ENCODE data around the gene HCFC1.

DNA sequence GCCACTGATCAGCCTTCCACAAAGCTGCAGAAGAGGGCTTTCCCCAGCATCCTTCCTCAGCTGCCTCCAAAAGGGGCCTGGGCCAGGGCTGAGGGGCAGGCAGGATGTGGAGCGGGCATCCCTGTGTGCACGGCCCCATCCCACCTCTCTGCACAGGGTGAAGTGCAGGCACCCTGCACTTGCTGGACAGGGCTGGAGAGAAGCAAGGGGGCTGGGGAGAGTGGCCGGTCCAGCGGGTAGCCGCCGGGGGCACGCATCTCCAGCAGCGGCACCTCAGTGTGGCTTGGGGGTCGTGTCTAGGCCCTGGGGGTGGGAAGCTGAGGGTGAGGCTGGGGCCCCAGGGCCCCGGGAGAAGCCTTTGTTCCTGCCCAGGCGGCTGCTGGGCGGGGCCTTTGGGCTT is 64.2 kb downstream of the HCFC1 start:
- TF ChIP-seq, protein P1, sequence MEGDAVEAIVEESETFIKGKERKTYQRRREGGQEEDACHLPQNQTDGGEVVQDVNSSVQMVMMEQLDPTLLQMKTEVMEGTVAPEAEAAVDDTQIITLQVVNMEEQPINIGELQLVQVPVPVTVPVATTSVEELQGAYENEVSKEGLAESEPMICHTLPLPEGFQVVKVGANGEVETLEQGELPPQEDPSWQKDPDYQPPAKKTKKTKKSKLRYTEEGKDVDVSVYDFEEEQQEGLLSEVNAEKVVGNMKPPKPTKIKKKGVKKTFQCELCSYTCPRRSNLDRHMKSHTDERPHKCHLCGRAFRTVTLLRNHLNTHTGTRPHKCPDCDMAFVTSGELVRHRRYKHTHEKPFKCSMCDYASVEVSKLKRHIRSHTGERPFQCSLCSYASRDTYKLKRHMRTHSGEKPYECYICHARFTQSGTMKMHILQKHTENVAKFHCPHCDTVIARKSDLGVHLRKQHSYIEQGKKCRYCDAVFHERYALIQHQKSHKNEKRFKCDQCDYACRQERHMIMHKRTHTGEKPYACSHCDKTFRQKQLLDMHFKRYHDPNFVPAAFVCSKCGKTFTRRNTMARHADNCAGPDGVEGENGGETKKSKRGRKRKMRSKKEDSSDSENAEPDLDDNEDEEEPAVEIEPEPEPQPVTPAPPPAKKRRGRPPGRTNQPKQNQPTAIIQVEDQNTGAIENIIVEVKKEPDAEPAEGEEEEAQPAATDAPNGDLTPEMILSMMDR (IDR thresholded peaks at IDR 0.05; ENCODE audit: borderline replicate concordance, extremely low read depth, low read length, poor library complexity, severe bottlenecking) = no peak
- no peak for TF ChIP-seq EZH2 (IDR thresholded peaks at IDR 0.05; ENCODE audit: borderline replicate concordance, low read depth, low read length, severe bottlenecking)
